BJ (cell line): ENCODE data around the gene PAPOLB. TPM values are rescaled to one million over a fixed set of nuclear protein-coding genes. Genes with fewer than 3 reads are reported as not detected.

Experiments
- CTCF ChIA-PET: fragments of 350-600 bp; formaldehyde crosslinking; extraction: SDS; loops from one replicate; lab custom pipeline; 2021; ENCODE audit warnings: antibody characterized with exemption, inconsistent platforms; lab: Yijun Ruan, JAX
- POLR2A ChIA-PET: fragments of 300-600 bp; sonication (Branson Sonifier 250); formaldehyde crosslinking; extraction: SDS; loops from one replicate; lab custom pipeline; 2021; ENCODE audit warnings: antibody characterized with exemption; lab: Charles Lee
- DNase-seq: peaks from one replicate; pipeline ENCODE4 v3.0.0-alpha.2; 2011; ENCODE audit warnings: low read depth
- H3K27me3 ChIP-seq: 2 replicates; pipeline ENCODE4 v1.6.0; 2011; ENCODE audit warnings: low read length; ENCODE audit not compliant: control insufficient read depth, insufficient read depth
- H3K36me3 ChIP-seq: 2 replicates; pipeline ENCODE4 v1.5.1; 2011; ENCODE audit warnings: low read length; ENCODE audit not compliant: control insufficient read depth, insufficient read depth
- H3K4me3 ChIP-seq: 2 replicates; pipeline ENCODE4 v1.5.1; 2011; ENCODE audit warnings: low read depth, mild to moderate bottlenecking, control low read depth, low read length
- polyA plus RNA-seq: library from polyadenylated mRNA; depleted of rRNA; stranded (reverse); fragments of >200 nt; gene quantifications from 2 replicates; pipeline ENCODE4 v1.2.3, GENCODE V29; 2011
- TF ChIP-seq, protein P1 (sequence below): IDR thresholded peaks from 2 replicates; pipeline ENCODE4 v1.5.1; 2011; ENCODE audit warnings: low read depth, mild to moderate bottlenecking, control low read depth, inconsistent platforms, low read length, moderate library complexity; ENCODE audit not compliant: insufficient read depth

The PAPOLB gene
- polyA plus RNA-seq, 1 experiment: 0.01 TPM

DNA sequence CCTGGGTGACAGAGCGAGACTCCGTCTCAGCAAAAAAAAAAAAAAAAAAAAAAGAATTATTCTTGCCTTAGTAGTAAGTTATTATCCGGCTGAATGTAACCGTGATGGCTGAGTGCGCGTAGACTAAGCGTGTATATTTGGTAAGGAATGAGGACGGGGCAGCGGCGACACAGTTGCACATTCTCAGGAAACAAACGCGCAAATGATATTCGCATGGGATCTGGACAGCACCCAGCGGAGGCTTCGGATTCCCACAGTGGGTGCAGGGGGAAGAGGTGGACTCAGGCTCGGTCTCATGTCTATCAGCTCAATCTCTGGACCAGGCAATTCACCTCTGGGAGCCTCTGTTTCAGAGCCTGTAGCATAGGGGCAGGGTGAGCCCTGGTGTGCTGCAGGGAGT, 29.1 kb downstream of the PAPOLB start:
- ChIA-PET CTCF (interaction anchor here (0.6 to 4.4 kb wide), 3 partner anchors 11 to 494 kb away, joined by 3 to 19 read pairs (median 4); partner anchors contain the start of gene RADIL), POLR2A (no interaction called here)
- no peak for DNase-seq
- H3K27me3 ChIP-seq: no peaks in the 10 kb centered on the region
- H3K4me3 ChIP-seq: no peak overlapping the region
- no peaks in the 10 kb centered on the region for H3K36me3 ChIP-seq
- TF ChIP-seq, protein P1, sequence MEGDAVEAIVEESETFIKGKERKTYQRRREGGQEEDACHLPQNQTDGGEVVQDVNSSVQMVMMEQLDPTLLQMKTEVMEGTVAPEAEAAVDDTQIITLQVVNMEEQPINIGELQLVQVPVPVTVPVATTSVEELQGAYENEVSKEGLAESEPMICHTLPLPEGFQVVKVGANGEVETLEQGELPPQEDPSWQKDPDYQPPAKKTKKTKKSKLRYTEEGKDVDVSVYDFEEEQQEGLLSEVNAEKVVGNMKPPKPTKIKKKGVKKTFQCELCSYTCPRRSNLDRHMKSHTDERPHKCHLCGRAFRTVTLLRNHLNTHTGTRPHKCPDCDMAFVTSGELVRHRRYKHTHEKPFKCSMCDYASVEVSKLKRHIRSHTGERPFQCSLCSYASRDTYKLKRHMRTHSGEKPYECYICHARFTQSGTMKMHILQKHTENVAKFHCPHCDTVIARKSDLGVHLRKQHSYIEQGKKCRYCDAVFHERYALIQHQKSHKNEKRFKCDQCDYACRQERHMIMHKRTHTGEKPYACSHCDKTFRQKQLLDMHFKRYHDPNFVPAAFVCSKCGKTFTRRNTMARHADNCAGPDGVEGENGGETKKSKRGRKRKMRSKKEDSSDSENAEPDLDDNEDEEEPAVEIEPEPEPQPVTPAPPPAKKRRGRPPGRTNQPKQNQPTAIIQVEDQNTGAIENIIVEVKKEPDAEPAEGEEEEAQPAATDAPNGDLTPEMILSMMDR: no peak

DNA sequence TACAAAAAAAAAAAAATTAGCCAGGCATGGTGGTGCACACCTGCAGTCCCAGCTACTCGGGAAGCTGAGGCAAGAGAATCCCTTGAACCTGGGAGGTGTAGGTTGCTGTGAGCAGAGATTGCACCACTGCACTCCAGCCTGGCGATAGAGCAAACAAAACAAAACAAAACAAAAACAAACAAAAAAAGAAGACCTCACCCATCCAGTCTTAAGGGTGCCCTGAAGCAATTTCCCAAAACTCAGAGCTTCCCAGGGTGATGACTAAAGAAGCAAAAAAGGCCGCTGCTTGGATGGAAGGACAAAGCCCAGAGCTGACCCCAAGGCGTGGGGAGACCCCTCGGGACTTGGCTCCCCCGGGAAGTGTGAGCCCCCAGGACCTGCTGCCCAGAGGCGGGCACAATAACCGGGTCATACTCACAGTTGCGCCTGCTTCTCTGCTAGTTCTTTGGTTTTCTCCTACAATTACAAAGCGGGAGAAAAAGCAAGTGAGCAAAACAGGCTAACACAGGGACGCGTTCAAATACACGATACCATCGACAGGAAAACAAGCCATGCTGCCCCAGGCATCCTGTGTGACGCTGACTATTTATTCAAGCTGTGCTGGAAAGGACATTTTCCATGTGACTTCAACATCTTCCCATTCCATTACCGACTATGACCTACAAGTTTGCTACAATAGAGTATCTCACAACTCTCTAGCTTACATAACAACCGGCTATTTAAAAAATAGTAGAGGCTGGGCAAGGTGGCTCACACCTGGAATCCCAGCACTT, 29.9 kb downstream of the PAPOLB start:
- ChIA-PET CTCF (interaction anchor here (0.6 to 4.4 kb wide), 5 partner anchors 11 to 1967 kb away, joined by 3 to 19 read pairs (median 4); partner anchors contain the start of gene RADIL), POLR2A (no interaction called here)
- no peak for DNase-seq
- Histone ChIP-seq H3K27me3 (no peaks in the 10 kb centered on the region), H3K36me3 (no peaks in the 10 kb centered on the region), H3K4me3 (no peak overlapping the region)
- TF ChIP-seq, protein P1: no peak

DNA sequence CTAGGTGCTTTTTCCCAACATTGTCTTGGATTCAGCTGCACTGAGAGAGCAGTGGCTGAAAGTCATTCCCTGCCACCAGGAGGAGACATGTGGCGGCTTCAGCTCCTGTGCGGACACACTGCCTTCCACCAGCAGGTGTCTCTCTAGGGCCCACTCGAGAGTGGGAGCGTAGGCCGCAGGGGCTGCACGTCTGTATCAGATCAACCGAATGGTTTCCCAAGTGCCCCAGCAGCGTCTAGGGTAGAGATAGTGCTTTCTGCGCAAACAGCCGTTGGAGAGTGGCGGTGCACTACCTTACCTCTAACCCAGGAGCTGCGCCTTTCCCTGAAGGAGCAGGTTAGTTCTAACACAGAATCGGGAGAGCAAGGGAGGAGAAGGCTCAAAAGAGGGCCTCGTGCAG, 31.7 kb downstream of the PAPOLB start:
- DNase-seq: no peak
- Histone ChIP-seq H3K27me3 (no peaks in the 10 kb centered on the region), H3K36me3 (no peaks in the 10 kb centered on the region), H3K4me3 (no peak overlapping the region)
- CTCF ChIA-PET: interaction anchor here (0.6 to 4.4 kb wide), 11 partner anchors 10 to 347 kb away, joined by 3 to 19 read pairs (median 4); partner anchors contain the start of gene RADIL
- POLR2A ChIA-PET: no interaction called here
- TF ChIP-seq, protein P1: peak; percentile 83

DNA sequence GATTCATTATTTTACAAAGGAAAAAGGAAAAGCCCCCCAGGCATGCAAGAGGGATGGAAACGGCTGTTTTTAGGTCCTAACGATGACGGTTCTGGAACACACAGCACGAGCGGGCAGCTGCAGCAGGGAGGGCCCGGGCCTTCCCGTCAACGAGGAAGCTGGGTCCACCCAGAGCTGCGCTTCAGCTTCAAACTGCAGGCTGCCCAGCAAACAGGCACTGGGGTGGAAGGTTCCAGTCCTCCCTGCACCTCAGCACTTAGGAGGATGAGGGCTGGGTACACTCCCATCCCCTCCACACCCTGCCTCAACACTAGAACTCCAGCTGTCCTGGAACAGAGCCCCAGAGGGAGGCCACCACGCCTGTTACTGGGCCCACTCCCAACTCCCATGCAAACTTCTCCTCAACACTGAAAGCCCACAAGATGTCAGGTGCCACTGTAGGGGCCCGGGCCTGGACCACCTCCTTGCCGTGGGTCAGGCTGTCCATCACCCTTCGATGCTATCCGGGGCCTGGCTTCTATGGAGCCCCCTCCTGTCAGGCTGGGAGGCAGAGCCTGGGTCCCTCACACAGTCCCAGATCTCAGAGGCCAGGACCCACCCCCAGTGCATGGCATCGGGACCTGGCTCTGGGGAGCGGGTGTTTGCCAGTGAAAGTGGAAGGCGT, 33.0 kb downstream of the PAPOLB start:
- ChIA-PET POLR2A (no interaction called here), CTCF (interaction anchor here (0.8 to 4.4 kb wide), 4 partner anchors 9 to 256 kb away, joined by 3 to 19 read pairs (median 8); partner anchors contain the start of gene RADIL)
- TF ChIP-seq, protein P1: no peak
- Histone ChIP-seq H3K4me3 (no peak overlapping the region), H3K27me3 (no peaks in the 10 kb centered on the region), H3K36me3 (no peaks in the 10 kb centered on the region)
- DNase-seq: no peak

DNA sequence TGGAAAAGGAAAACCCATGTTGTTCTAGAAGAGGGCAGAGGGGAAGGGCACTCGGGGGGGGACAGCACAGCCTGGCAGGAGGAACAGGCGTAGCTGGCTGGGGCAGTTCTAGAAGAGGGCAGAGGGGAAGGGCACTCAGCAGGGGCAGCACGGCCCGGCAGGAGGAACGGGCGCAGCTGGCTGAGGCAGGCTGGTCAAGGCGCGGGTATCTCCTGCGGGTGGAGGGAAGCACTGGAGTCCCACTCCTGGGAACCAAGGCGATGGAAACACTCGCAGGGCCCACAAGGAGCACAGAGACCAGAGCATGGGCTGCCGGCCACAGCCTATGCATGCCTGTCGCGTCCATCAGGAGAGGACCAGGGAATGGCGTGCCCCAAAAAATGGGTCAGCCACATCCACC, 36.7 kb downstream of the PAPOLB start:
- DNase-seq: no peak
- ChIA-PET CTCF (interaction anchor here (1.0 kb wide), 1 partner anchor 27 kb away, joined by 3 read pairs; no protein-coding TSS in a partner anchor), POLR2A (no interaction called here)

More for the DNA sequence above, 36.7 kb downstream of the PAPOLB start:
- Histone ChIP-seq H3K36me3 (no peaks in the 10 kb centered on the region), H3K27me3 (no peaks in the 10 kb centered on the region), H3K4me3 (no peak overlapping the region)
- TF ChIP-seq, protein P1: no peak
